LNCaP clone FGC (cell line): ENCODE results near the gene RND1.
A peak's percentile ranks its signal among the peaks of the same experiment; 100 is the strongest.
"Not testable (repeated sequence)": the region's sequence is repeated elsewhere in the genome, so short reads cannot be mapped to it uniquely, and the experiment has no call there.

Experiments
- DNase-seq: peaks from one replicate; pipeline ENCODE4 v3.0.0-alpha.2; 2011; ENCODE audit warnings: low read depth
- H3K4me3 ChIP-seq: 2 replicates; pipeline ENCODE4 v1.5.1; 2011; ENCODE audit warnings: mild to moderate bottlenecking, low read depth, low read length, control low read depth
- CTCF ChIP-seq: IDR thresholded peaks from 2 replicates; pipeline ENCODE4 v1.5.1; 2012; ENCODE audit warnings: mild to moderate bottlenecking; ENCODE audit not compliant: control insufficient read depth, insufficient read depth; ENCODE audit errors: extremely low read depth

The RND1 gene

DNA sequence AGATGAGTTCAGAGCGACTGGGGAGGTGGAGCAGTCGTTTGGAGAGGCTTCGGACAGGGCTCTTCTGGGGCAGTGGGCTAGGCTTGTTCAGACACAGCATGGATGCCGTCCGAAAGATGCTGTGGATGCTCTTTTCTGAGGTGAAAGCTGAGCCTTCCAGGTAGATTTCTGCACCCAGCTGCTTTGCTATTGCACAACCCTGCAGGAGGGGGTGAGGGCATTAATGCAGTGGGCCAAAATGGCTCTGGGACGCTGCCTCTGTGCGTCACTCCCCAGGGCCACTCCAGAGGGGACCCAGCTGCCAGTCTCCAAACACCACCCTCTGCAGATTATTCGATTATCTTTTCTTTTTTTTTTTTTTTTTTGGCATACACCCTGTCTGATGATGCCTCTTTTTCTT is 7.6 kb downstream of the RND1 start:
- no peak for TF ChIP-seq CTCF
- no peak for DNase-seq
- no peak overlapping the region for H3K4me3 ChIP-seq

- no peak for DNase-seq
- TF ChIP-seq CTCF, result no peak
- no peak overlapping the region for H3K4me3 ChIP-seq
Observed at GRCh38 chr12:48857278-48857994, 8.2 kb downstream of the RND1 start.

DNA sequence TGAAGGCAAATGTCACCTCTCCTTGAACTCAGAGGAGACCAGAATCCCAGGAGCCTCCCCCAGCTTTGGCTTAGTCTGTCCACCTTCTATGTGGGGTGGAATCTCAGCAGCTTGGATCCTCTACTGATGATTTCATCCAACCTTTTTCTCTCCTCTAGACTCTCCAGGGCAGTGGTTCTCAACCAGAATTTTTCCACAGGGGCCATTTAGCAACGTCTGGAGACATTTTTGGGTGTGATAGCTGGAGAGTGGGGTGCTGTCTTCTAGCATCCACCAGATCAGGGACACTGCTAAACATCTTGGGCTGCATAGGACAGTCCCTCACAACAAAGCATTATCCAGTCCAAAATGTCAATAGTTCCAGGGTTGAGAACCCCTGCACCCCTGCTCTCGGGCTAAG is 9.3 kb downstream of the RND1 start:
- TF ChIP-seq CTCF, result no peak
- DNase-seq, result no peak
- no peak overlapping the region for H3K4me3 ChIP-seq

DNA sequence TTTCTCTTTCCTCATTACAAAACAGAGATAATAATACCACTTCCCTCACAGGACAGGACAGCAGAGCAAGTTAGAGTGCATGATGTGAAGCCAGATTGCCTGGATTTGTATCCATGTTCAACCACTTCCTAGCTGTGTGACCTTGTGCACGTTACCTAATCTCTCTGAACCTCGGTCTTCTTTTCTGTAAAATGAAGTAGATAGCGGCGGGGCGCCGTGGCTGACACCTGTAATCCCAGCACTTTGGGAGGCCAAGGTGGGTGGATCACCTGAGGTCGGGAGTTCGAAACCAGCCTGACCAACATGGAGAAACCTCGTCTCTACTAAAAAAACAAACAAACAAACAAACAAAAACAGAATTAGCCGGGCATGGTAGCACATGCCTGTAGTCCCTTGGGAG is 10.7 kb downstream of the RND1 start:
- not testable (repeated sequence) for DNase-seq

GRCh38 chr12:48854488-48854887 is 11.2 kb downstream of the RND1 start:
- DNase-seq, result no peak
- no peak overlapping the region for H3K4me3 ChIP-seq
- no peak for TF ChIP-seq CTCF

More for the DNA sequence above, 10.7 kb downstream of the RND1 start:
- not testable (repeated sequence) for H3K4me3 ChIP-seq

DNA sequence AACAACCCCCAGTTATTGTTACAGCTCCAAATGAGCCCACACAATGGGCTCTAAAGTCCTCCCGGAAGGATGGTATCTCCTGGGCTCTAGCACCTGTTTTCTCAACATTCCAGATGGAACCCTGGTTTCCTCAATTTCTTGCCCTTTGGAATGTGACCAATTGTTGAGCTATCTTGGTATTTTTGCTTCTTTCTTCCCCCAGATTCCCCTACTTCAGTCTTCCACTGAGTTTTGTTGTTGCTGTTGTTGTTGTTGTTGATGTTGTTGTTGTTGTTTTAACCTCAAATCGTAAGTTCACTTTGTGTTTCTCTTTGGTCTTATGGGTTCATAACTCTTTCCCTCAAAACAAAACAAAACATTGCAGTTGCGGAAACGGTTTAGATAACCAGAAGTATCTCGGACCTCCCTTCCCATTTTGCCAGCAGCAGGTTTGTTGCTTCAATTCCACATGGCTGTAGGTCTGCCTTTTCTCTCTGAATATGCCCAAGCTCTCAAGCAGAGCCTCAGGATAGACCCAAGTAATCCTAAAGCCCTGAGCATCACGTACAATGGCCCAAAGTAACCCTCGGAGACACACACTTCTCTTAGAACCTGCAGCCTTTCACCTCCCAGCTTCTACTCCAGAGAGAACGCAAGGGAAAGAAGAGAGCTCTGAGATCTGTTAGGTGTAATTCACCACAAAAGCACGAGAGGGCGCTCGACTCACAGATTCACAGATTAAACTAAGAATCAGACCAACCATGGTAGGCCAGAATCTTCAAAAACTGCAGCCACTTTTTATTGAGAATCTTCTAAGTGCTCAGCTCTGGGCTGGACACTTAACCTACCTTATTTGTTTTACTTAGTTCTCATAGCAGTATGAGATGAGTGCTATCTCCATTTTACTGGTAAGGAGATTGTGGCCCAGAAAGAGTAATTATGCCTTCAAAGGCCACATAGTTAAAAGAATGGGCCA is 12.7 kb downstream of the RND1 start:
- H3K4me3 ChIP-seq, result peak overlapping the region; percentile 99
- peak; percentile 82 for TF ChIP-seq CTCF

More for the DNA sequence above, 12.7 kb downstream of the RND1 start:
- peak; percentile 76 for DNase-seq
